Endothelial cell (in vitro differentiated cells): Measurements from ENCODE around the gene TRIM36. TPM values are rescaled to one million over a fixed set of nuclear protein-coding genes. Genes with fewer than 3 reads are reported as not detected.

Experiments
- DNase-seq: peaks from one replicate; pipeline ENCODE4 v3.0.0; 2021; ENCODE audit warnings: low spot score
- H3K27ac Mint-ChIP-seq: one replicate; pipeline ENCODE4 v1.8.0; 2021; ENCODE audit warnings: mixed read lengths, inconsistent platforms; ENCODE audit not compliant: unreplicated experiment
- H3K27me3 Mint-ChIP-seq: one replicate; pipeline ENCODE4 v1.8.0; 2021; ENCODE audit warnings: mild to moderate bottlenecking, moderate library complexity, mixed read lengths, inconsistent platforms; ENCODE audit not compliant: unreplicated experiment
- H3K36me3 Mint-ChIP-seq: one replicate; pipeline ENCODE4 v1.8.0; 2021; ENCODE audit warnings: mild to moderate bottlenecking, low read depth, mixed read lengths, inconsistent platforms; ENCODE audit not compliant: unreplicated experiment
- H3K4me1 Mint-ChIP-seq: one replicate; pipeline ENCODE4 v1.8.0; 2021; ENCODE audit warnings: mild to moderate bottlenecking, mixed read lengths, inconsistent platforms; ENCODE audit not compliant: unreplicated experiment
- H3K4me3 Mint-ChIP-seq: one replicate; pipeline ENCODE4 v1.8.0; 2021; ENCODE audit warnings: mild to moderate bottlenecking, mixed read lengths, inconsistent platforms; ENCODE audit not compliant: unreplicated experiment
- H3K9me3 Mint-ChIP-seq: one replicate; pipeline ENCODE4 v1.8.0; 2021; ENCODE audit warnings: mixed read lengths, inconsistent platforms; ENCODE audit not compliant: unreplicated experiment
- CTCF ChIP-seq: fragments of 200-600 bp; sonication (generic); IDR thresholded peaks from one replicate; pipeline ENCODE4 v1.5.0; 2021; ENCODE audit warnings: antibody characterized with exemption; ENCODE audit not compliant: unreplicated experiment
- total RNA-seq: library from RNA; stranded (reverse); fragmentation: NEBNext Ultra II Directional; extraction: Animal tissue kit (Norgen Biotek cat#: 25700); gene quantifications from one replicate; pipeline ENCODE4 v1.2.1, GENCODE V29; 2021; ENCODE audit not compliant: unreplicated experiment

TRIM36 gene
- total RNA-seq, 1 donor from 2014 or later: 9.9 TPM

GRCh38 chr5:115170134-115170928, 623 bp upstream of the TRIM36 start:
- H3K27ac Mint-ChIP-seq: no peak overlapping the region
- H3K36me3 Mint-ChIP-seq: peaks cover 24% of the 10 kb centered on the region
- peaks cover 8% of the 10 kb centered on the region for H3K9me3 Mint-ChIP-seq
- H3K4me3 Mint-ChIP-seq: peak overlapping the region; percentile 86
- no peak for TF ChIP-seq CTCF
- no peaks in the 10 kb centered on the region for H3K4me1 Mint-ChIP-seq
- H3K27me3 Mint-ChIP-seq: peaks cover 11% of the 10 kb centered on the region
- DNase-seq: peak; percentile 40

DNA sequence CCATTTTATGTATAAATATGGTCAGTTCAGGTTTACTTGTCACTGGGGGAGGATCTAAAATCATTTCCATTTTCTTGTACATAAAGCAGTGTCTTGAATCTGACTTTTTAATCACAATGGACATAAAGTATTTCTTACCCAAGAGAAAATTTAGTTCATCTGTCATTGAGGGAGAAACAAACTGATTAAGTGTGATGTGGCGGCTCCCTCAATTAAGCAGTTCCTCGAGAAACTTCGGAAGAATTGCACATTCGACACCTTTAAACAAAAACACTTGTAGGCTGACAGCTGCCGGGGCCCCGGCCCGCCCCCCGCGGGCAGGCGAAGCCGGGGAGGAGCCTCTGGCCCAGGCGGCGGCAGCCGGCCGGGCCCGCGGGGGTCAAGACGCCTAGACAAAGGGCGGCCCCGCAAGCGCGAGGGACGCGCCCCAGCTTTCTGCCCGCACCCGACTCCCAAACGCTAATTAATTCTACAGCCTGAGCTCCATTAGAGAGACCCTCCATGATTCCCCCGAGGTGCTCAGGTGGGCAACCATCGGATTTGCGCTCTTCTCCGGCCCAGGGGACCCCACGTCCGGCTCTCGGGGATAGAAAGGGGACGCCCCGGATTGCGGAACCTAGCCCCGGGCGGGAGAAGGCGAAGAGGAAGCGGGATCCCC, 750 bp downstream of the TRIM36 start:
- H3K27ac Mint-ChIP-seq: no peak overlapping the region
- peak overlapping the region; percentile 87 for H3K4me3 Mint-ChIP-seq
- H3K36me3 Mint-ChIP-seq: peaks cover 36% of the 10 kb centered on the region
- peak; percentile 27 for DNase-seq
- H3K9me3 Mint-ChIP-seq: peaks cover 14% of the 10 kb centered on the region
- peaks cover 11% of the 10 kb centered on the region for H3K27me3 Mint-ChIP-seq
- H3K4me1 Mint-ChIP-seq: no peaks in the 10 kb centered on the region
- TF ChIP-seq CTCF: no peak

DNA sequence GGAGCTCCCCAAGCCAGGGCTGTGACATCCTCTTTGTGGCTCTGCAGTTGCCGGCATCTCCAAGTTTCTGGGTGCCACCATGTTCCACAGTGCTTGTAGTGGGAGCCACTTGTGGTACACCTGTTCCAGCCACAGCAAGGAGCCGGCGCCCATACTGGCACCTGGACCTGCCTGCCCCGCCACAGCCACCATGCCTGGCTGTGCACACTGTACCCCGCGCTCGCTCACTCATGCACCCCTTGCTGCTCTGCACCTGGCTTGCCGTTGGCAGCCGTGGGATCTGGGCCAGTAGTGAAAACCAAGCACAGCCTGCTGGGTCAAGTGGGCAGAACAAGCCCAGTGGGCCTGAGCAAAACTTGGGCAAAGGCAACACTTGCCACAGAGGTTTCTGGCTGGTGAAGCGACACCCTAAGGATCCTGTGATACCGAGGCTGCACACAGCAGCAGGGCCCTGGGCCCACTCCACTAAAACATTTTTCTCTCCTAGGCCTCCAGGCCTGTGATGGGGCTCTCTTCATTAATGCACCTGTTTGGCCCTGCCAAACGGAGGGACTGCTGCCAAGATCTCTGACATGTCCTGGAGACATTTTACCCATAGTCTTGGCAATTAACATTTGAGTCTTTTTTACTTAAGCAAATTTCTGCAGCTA, 2.8 kb downstream of the TRIM36 start:
- no peak overlapping the region for H3K27ac Mint-ChIP-seq
- H3K36me3 Mint-ChIP-seq: peaks cover 36% of the 10 kb centered on the region
- no peak for DNase-seq
- no peak for TF ChIP-seq CTCF
- H3K9me3 Mint-ChIP-seq: peaks cover 14% of the 10 kb centered on the region
- H3K4me1 Mint-ChIP-seq: no peaks in the 10 kb centered on the region
- no peak overlapping the region for H3K4me3 Mint-ChIP-seq
- peaks cover 11% of the 10 kb centered on the region for H3K27me3 Mint-ChIP-seq

DNA sequence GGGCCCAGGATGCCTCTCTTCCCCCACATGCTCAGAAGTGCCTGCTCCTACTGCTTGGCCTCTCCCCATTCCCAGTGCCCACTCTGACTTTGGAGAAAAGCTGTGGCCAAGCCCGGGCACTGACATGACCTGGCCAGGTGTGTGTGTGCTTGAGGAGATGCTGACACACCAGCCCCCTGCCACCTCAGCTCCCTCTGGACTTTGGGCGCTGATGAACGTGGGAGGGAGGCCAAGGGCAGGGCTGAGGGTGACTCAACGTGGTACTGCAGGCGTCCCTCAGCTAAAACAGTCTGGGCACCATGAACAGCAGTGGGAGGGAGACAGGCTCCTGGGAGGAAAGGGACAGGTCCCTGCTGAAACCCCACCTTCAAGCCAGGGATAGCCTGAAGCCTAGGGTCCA, 3.9 kb downstream of the TRIM36 start:
- Mint-ChIP-seq H3K36me3 (peaks cover 36% of the 10 kb centered on the region), H3K4me3 (no peak overlapping the region), H3K4me1 (no peaks in the 10 kb centered on the region), H3K9me3 (peaks cover 14% of the 10 kb centered on the region), H3K27ac (no peak overlapping the region), H3K27me3 (peaks cover 11% of the 10 kb centered on the region)
- no peak for DNase-seq
- TF ChIP-seq CTCF: no peak
